NCI-H2227 treated with DMSO at 0.1 percent for 48 hours (cell line): Measurements from ENCODE around the gene ZBTB39.
"Not testable (repeated sequence)": the region's sequence is repeated elsewhere in the genome, so short reads cannot be mapped to it uniquely, and the experiment has no call there.

Experiments used
- DNase-seq: peaks from one replicate; lab custom pipeline; 2025; lab: John Stamatoyannopoulos, UW

The ZBTB39 gene

DNA sequence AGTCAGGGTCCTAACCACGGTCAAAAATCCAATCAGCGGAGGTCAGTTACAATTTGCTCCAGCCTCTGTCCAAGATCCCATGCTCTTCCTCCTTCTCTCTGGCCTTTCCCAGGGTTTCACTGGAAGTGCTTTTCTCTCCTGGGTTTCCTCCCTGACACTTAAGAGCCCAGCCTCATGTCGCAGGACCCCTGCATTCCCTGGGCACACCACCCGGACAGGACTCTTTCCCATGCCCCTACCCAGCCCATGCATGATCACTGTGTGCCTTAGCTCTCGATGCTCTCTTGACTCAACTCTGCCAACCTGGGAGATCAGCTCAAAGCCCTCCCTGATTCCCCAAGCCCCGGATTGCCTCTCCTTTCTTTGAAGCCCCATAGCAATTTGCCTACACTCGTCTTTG lies 25.4 kb upstream of the ZBTB39 start:
- no peak for DNase-seq

DNA sequence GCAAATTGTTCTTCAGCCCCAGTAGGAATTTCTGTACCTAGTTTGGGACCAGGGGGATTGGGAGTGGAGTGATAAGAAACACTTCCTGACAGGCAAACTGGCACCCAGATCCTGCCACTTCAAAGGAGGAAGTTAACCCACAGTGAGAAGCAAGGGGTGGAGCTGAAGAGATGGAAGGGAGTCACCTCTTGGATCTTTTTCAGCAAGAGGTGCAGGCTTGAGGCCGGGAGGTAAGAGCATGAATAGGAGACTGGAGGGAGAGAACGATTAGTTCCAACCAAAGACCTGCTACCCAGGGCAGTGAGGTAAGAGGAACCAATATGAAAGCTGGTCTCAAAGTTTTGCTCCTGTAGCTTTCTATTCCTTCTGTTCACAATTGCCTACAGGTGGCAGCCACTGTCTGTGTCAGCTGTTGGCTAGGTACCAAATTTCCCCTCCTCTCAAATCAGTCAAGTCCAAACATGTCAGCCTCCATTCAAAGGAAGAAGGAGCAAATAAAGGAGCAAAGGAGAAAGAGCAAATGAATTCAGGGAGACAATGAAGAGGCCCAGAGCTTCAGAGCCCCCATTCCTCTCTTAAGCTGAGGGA lies 24.9 kb upstream of the ZBTB39 start:
- no peak for DNase-seq

DNA sequence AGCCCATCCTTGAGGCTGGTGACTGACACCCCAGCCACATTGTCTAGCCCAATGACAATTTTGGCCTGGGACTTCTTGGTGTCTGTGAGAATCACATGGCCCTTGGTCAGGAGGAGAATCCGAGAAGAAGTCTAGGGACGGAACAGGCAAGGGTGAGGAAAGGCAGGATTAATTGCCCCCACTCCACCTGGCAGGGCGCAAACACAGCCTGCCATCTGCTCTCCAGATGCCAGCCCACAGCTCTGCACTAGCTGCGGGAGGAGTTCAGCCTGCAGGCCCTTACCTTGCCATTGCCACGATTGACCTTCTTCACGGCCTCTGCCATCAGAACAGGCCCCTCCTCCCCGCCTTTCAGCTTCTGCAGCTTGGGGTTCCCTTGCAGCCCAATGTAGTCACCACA lies 23.1 kb upstream of the ZBTB39 start:
- no peak for DNase-seq

DNA sequence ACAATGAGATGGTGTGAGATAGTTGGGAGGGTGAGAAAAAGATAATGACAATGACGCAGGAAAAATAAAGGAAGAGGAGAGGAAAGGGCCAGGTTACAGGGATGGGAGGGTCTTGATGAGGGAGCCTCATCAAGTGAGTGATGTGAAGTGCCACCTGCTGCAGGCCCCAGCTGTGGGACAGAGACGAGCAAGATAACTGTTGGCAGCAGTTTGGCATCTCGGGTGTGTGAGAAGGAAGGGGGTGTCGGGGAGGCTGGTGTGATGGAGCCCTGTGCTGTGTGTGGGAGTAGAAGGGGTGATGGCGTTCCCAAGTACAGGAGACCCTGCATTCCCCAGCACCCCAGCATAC lies 21.4 kb upstream of the ZBTB39 start:
- no peak for DNase-seq

DNA sequence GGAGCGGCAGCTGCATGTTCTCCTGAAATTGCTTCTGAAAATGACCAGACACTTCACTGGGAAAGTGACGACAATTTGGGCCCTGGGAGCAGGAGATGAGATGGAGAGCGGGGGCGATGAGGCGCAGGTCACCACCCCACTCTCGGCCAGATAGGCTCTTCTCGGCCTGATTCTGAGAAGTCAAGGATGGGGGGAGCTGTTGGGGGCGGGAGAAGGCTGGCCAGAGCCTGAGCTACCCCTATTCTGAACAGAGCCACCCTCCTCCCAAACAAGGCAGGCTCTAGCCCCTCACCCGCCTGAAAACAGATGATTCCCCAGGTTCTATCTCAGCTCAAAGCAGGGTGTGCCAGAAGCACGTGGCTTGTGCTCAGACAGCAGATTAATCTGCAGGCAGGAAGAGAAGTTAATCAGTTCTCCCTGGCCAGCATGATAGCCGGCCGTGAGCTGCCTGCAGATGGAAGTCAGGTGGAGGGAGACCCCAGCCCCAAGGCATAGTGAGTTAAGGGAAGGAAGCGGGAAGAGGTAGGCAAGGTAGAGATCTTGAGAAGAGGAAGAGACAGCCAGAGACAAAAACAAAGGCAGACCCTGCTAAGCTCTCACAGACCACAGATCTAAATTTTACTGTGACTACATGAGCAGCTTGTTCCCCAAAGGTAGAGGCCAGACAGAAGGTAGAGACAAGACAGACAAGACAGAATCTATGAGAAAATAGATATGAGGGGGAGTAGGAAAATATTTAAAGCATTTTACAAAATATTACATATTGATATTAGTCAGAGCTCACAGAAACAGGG lies 20.9 kb upstream of the ZBTB39 start:
- peak; percentile 24 for DNase-seq

DNA sequence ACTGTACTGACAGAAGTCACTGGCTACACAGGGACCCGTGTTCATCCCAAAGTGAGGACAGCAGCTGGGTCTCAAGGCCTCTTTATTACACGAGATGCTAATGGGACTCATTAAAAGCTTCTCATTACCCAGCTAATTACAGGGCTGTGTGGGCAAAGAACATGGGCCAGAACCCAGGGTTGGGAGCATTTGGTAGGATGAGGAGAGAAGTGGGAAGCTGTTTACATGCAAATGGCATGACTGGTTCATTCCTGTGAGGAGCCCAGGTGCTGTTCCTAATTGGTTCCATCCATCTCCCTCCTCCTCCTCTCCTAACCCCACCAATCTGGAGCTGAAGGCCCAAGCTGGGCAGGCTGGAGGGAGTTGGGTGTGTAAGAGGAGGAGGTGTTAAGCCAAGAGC lies 18.9 kb upstream of the ZBTB39 start:
- no peak for DNase-seq

DNA sequence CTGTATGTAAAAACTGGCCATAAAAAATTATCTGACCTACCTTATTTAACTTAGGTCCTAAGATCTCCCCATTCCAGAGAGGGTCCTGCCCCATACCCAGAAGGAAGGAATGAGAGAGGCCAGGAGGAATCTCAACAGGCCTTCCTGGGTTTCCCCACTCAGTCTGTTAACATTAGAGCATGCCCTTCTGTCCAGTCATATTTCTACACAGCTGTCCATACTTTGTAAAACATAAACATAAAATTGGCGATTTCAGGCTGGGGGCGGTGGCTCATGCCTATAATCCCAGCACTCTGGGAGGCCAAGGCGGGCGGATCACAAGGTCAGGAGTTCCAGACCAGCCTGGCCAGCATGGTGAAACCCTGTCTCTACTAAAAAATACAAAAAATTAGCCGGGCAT lies 16.0 kb upstream of the ZBTB39 start:
- DNase-seq: not testable (repeated sequence)

DNA sequence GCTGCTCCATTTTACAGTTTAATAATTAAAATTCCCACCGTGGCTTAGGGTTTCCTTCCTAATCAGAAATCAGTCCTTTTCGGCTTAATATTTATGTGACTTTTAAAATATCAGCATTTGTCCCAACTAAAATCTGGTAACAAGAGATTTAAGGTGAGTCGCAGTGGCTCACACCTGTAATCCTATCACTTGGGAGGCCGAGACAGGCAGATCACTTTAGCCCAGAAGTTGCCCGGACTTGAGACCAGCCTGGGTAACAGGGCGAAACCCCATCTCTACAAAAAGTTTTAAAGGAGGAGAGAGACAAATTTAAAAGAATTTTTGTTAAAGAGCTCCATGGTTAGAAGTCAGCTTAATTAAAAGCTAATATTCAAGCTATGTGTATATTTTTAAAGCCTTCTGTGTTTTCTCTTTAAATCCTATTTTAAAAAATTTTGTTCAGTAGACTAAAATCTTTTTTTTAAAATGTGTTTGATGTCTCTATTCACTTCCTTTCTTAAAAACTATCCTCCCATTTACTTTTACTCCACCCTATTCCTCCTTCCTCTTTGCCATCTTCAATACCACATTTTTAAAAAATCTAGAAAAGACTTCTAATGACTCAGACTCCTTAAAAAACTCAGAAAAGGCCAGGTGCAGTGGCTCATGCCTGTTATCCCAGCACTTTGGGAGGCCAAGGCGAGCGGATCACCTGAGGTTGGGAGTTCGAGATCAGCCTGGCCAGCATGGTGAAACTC lies 13.8 kb upstream of the ZBTB39 start:
- no peak for DNase-seq

DNA sequence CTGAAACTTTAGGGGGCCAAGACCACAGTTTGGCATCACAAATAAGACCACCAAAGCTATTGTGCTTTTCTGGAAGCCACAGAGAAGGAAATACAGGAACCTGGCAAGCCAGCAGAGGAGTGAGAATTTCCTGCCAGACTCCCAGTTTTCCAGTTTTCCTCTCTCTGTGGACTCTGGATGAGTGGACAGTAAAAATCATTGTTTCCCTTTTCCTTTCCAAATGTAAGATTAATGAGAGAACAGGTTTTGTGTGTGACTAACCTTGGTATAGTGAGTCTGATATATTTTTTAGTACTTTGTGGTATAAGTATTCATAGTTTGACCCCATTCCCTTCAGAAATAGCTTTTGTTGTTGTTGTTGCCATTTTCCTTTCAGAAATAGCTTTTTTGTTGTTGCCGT lies 12.6 kb upstream of the ZBTB39 start:
- DNase-seq: no peak

DNA sequence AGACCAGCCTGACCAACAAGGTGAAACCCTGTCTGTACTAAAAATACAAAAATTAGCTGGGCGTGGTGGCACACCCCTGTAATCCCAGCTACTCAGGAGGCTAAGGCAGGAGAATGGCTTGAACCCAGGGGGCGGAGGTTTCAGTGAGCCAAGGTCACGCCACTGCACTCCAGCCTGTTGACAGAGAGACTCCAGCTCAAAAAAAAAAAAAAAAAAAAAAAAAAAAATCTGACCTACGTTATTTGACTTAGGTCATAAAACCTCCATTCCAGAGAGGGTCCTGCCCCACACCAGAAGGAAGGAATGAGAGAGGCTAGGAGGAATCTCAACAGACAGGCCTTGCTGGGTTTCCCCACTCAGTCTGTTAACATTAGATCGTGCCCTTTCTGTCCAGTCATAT lies 12.0 kb upstream of the ZBTB39 start:
- not testable (repeated sequence) for DNase-seq

DNA sequence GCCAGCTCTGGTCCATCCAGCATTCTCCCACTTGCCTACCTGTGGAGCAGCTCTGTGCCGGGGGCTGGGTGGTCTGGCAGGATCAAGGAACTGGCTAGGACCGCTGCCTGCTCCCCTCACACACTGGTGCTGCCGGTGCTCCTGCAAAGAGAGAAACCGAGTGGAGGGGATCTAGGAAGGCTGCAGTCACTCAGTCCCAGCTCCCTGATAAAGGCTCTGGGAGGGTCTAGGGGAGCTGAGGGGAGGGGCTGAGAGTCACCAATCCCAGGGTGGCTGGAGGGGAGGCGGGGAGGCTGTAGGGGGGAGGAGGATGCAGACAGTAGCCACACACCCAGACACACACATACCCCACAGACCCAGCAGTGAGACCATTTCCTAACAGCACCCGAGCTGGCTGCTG lies 10.0 kb upstream of the ZBTB39 start, which contains the start of gene TAC3:
TAC3 (minus strand) TSS at position 182 of the 400 bp plus-strand sequence. CDS start 732 bp downstream, outside the sequence.
- no peak for DNase-seq

DNA sequence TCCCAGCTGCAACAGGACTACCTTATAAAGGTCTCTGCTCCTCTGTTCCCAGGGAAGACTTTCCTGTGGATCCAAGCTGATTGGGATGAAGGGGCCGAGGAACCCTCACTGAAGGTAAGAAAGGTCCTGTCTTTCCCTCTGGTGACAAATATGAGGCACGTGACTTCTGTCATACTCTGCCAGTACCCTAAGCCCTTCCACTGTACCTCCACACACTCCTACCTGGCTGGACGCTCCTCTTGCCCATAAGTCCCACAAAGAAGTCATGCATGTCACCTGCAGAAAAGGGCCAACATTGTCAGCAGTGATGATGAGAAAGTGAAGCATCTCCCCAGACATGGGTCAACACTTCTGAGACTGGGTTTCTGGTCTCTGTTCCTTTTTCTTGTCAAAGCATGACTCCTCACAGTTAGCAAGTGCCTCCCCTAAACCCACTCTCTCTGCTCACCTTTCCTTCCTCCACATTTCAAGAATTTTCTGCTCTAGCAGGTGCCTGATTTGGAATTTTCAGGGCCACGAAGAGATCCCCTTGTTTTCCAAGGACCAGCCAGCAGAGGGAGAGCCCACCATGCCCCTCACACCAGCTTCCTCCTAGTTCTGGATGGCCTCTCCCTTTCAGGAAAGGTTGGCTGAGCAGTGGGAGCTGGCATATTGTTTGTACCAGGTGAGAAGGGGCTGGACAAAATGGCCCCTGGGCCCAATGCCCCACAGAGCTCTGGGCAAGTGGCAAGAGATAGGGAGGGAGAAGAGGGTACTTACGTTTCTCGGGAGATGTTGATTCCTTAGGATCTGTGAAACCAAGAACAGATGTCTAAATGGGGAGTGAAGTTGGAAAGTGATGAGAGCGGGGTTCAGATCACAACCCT lies 6.5 kb upstream of the ZBTB39 start:
- no peak for DNase-seq

DNA sequence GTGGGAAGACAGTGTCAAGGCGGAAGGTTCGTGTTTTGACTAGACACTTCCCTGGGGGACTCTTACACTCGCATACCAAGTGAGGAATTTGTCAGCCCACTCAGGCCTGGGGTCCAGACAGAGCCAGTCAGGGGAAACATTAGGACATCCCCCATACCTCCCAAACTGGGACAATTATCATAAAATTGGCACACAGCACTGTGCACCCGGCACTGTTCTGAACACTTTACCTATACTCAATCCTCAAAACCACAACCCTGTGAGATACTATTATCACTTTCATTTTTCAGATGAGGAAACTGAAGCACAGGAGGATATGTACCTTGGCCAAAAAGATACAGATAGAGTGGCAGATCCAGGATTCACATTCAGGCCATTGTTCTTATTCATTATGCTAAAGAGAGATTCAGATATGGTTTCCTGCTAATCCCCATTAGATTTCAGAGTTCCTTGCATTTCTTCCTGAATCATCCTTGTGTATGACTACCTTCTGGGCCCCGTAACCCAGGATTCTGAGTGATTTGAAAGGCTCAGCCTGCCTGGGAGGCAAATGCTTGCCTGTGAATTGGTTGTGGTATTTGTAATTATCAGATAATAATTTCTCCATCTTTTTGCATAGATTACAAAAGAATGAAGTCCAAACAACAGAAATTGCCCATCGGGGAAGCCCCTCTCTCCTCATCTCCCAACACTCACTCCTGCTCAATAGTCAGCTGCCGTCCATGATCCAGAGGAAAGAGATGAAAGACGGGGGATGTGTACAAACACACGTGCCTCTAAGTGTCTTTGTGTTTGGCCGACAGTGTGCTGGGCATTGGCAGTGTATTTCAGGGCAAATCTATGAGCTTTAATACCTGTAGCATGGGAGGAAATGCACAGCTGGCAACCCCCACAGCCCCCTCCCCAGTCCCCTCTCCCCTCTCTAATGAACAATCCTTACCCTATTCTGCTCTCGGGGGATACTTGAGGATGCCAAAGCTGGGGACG lies 5.4 kb upstream of the ZBTB39 start:
- no peak for DNase-seq

DNA sequence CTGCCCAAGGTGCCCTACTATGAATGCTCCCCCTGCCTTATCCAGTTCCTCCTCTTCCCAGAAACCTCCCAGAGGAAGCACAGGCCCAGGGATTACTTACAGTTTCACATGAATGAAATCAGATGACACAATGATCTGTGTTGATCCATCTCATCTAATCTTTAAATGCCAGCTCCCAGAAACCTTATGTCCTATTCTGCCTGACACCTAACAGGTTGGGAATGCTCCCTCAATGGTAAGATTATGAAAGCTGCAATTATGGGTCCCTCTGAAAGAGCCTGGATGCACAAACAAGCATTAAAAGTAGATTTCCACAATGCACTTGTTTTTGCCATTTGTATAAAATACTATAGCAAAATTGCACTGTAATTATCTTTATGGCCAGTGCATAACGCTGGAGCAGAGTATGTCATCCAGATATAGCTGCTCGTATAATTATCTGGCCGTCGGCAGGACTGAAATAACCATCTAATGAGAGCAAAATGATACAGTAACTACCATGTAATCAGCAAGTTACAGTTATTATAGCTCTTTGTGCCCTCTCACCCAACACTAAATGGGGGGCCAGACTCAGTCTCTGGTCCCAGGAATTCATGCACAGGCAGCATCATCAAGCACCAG lies 4.4 kb upstream of the ZBTB39 start:
- DNase-seq: peak; percentile 99

DNA sequence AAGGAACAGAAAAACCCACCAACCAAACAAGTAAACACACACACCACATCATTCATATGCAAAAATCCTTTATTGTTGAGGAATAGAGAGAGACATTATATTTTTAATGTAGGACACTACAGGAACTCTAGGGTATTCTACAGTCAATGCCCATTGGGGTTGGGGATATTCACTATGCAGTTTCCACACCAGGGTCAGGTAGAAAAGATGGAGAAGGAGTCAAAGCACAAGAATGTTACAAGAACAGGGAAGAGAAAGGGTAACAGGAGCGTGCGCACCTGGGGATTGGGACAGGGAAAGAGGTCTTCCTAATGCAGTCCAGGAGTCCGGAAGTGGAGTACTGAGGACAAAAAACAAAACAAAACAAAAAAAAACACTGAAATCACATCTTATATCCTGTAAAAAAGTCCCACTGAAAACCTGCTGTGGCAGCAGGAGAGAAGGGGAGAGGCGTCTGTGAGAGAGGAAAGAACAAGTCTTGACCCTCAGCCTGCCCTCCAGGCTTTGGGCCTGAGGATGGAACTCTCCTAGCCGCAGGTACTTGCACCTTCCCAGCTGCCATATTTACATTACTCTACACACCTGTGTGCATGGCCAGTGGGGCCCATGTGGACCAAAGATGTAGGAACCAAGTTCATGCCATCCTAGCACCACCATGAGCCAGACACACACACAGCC lies 3.7 kb upstream of the ZBTB39 start:
- no peak for DNase-seq

DNA sequence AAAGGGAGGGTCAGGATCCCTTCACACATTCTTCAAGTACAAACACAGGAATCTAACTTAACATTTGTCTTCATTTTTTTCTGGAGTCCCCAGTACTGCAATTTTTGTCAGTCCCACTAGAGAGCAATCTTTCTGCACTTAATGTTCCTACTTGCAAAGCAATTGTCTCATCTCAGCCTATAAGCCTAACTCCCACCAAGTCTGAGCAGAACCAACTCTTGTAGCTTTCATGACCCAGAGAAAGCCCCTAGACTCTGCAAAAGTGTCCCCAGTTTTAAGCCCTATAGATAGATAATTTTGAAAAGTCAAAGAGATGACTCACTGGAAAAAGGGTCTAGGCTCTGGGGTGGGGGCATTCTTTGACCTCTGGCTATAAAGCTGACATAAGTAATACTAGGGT lies 1.8 kb upstream of the ZBTB39 start:
- peak; percentile 53 for DNase-seq

DNA sequence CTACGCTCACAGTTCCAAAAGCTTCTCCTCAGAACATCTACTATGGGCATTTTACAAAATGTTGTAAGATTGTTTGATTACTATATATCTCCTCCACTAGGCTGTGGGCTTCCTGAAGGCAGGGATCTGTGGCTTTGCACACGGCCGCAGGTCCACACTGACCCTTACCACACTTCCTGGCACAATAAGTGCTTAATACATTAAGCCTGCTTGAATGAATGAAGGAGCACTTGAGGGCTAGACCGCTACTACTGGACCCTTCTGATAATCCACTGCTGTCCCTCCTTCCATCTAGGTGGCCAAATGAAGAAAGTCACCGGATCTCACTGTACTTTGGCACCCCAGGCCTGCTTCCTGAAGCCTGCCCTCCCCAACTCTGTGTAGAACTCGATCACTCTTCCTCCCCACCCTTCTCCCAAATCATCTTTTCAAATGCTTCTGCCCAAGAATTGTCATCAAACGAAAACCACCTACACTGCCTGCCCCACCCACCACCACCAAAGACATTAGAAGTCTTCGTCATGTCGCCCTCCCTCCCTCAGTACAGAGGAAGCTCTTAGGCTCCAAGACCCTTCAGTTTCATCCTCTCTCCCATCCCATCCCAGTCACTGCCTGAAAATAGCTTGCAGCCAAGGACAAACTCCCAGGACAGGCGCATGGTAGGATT lies 596 bp upstream of the ZBTB39 start:
- DNase-seq: no peak

DNA sequence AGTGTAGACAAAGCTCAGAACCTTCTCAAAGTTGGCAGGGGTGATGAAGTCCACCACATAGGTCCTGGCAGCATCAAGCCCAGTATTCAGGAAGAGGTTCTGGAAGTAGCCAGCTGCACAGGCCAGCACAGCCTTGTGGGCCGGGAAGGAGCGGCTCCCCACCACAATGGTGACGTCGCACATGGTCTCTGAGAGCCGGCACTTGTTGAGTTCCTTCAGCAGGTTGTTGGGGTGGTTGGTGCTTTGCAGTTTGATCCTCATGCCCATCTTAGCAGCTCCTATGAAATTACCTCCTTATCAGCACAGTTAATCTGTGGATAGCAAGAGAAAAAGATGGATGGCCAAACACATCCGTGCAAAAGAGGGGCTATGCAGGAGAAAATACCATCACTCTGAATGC lies 1.7 kb downstream of the ZBTB39 start:
- no peak for DNase-seq

DNA sequence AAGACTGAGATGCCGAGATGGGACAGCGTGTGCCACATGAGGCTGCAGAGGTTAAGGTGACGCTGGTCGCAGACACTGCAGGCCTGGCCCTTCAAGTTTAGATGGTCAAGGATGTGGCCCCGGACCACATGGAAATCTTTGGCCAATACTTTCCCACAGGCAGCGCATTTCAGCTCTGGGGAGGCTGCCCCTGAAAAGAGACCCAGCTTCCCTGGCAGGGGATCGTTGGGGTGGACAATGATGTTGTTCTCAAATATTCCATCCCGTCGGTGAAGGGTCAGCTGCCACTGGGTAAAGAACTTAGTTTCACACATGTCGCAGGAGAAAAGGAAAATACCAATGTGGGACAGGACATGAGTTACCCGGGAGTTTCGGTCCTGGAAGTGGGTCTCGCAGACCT lies 3.0 kb downstream of the ZBTB39 start:
- no peak for DNase-seq
